GM12878 (cell line): ENCODE data around the gene TLCD3B. TPM values are rescaled to one million over a fixed set of nuclear protein-coding genes. Genes with fewer than 3 reads are reported as not detected.

Experiments
- ATAC-seq: fragments of 200-7000 bp; cut with Tn5 transposase; 3 replicates; pipeline ENCODE4 v1.9.1; 2020; ENCODE audit warnings: mild to moderate bottlenecking, moderate library complexity
- BruUV-seq: library from RNA; stranded (reverse); fragments of 400-500 nt; replicated peaks from 2 replicates; lab custom pipeline; 2021; lab: Mats Ljungman, UMichigan
- CTCF ChIA-PET: fragments of 300-600 bp; sonication (Branson Sonifier 250); formaldehyde crosslinking; extraction: SDS; loops from one replicate; lab custom pipeline; 2021; ENCODE audit warnings: inconsistent platforms; lab: Yijun Ruan, JAX
- POLR2A ChIA-PET: fragments of 350-600 bp; formaldehyde crosslinking; extraction: SDS; loops from one replicate; lab custom pipeline; 2021; ENCODE audit warnings: inconsistent platforms; lab: Charles Lee
- RAD21 ChIA-PET: fragments of 300-600 bp; sonication (Branson Sonifier 250); formaldehyde crosslinking; loops from one replicate; lab custom pipeline; 2023; ENCODE audit warnings: antibody characterized with exemption; ENCODE audit not compliant: unreplicated experiment; lab: Charles Lee
- SMC1A ChIA-PET: fragments of 300-600 bp; sonication (Branson Sonifier 250); formaldehyde crosslinking; loops from one replicate; lab custom pipeline; 2023; ENCODE audit not compliant: unreplicated experiment, uncharacterized antibody; lab: Charles Lee
- DNase-seq: peaks from one replicate; pipeline ENCODE4 v3.0.0-alpha.2; 2011; ENCODE audit warnings: low read depth, low spot score
- FAIRE-seq: peaks from 3 replicates; lab custom pipeline; 2011; peaks lifted over from hg19 to GRCh38; lab: Jason Lieb, UNC
- H2AFZ ChIP-seq: 2 replicates; pipeline ENCODE4 v1.6.0; 2011; ENCODE audit warnings: low read depth, low read length, control low read depth; ENCODE audit not compliant: control insufficient read depth
- H3K27ac ChIP-seq: 2 replicates; pipeline ENCODE4 v1.5.1; 2011; ENCODE audit warnings: control low read depth; ENCODE audit not compliant: control insufficient read depth, insufficient read depth
- H3K27me3 ChIP-seq, 2 experiments: replicated peaks in 1 of 2; 2 replicates each; pipeline versions ENCODE4 v1.6.0 to v1.6.1; 2011; ENCODE audit warnings: low read length in 1 of 2; ENCODE audit not compliant: control insufficient read depth in 2 of 2, insufficient read depth in 2 of 2
- H3K36me3 ChIP-seq, 2 experiments: 2 replicates each; pipeline ENCODE4 v1.5.1; 2011; ENCODE audit warnings: low read length in 1 of 2; ENCODE audit not compliant: control insufficient read depth in 2 of 2, insufficient read depth in 2 of 2
- H3K4me1 ChIP-seq: 2 replicates; pipeline ENCODE4 v1.6.1; 2011; ENCODE audit warnings: mild to moderate bottlenecking, low read length, moderate library complexity, mixed read lengths; ENCODE audit not compliant: control insufficient read depth, insufficient read depth
- H3K4me2 ChIP-seq: 2 replicates; pipeline ENCODE4 v1.6.0; 2011; ENCODE audit warnings: control low read depth; ENCODE audit not compliant: control insufficient read depth, insufficient read depth
- H3K4me3 ChIP-seq: fragments of 200-600 bp; sonication (generic); 2 replicates; pipeline ENCODE4 v1.5.1; 2016
- H3K79me2 ChIP-seq: 2 replicates; pipeline ENCODE4 v1.6.0; 2011; ENCODE audit warnings: low read length; ENCODE audit not compliant: control insufficient read depth, insufficient read depth
- H3K9ac ChIP-seq: 2 replicates; pipeline ENCODE4 v1.8.0; 2011; ENCODE audit warnings: low read length, control low read depth, mixed read lengths; ENCODE audit not compliant: control insufficient read depth, insufficient read depth
- H3K9me3 ChIP-seq: replicated peaks from 3 replicates; pipeline ENCODE4 v1.5.1; 2011; ENCODE audit warnings: mild to moderate bottlenecking, low read length; ENCODE audit not compliant: control insufficient read depth, insufficient read depth
- H4K20me1 ChIP-seq: 2 replicates; pipeline ENCODE4 v1.6.0; 2011; ENCODE audit not compliant: control insufficient read depth, insufficient read depth
- CBX3 ChIP-seq: fragments of 200-600 bp; sonication (generic); IDR thresholded peaks from 2 replicates; pipeline ENCODE4 v1.6.1; 2016; ENCODE audit warnings: low read depth, borderline replicate concordance
- CEBPB ChIP-seq, 2 experiments: fragments of 150-350 bp in 1 of 2; IDR thresholded peaks; 2 replicates each; pipeline ENCODE4 v1.6.1; 2012 to 2014; ENCODE audit warnings: low read depth in 2 of 2, low read length in 2 of 2, borderline replicate concordance in 1 of 2, inconsistent platforms in 1 of 2
- FOXK2 ChIP-seq: fragments of 450-650 bp; IDR thresholded peaks from 2 replicates; pipeline ENCODE4 v1.6.1; 2017; ENCODE audit warnings: mild to moderate bottlenecking, moderate library complexity
- KAT2A ChIP-seq: conservative IDR thresholded peaks from 2 replicates; pipeline ENCODE4 v1.6.1; 2011; ENCODE audit warnings: low read depth, low read length; ENCODE audit not compliant: control insufficient read depth
- KLF5 ChIP-seq: fragments of 450-650 bp; IDR thresholded peaks from 2 replicates; pipeline ENCODE4 v1.6.1; 2014; ENCODE audit warnings: mild to moderate bottlenecking; ENCODE audit not compliant: partially characterized antibody
- MTA3 ChIP-seq: IDR thresholded peaks from 2 replicates; pipeline ENCODE4 v1.6.1; 2012; ENCODE audit warnings: low read length, inconsistent platforms, borderline replicate concordance
- MYC ChIP-seq: IDR thresholded peaks from 2 replicates; pipeline ENCODE4 v1.6.1; 2011; ENCODE audit warnings: mild to moderate bottlenecking, low read length, moderate library complexity, inconsistent platforms; ENCODE audit not compliant: insufficient read depth, insufficient replicate concordance, insufficient read length, severe bottlenecking
- NFYA ChIP-seq: IDR thresholded peaks from 2 replicates; pipeline ENCODE4 v1.6.1; 2011; ENCODE audit warnings: low read depth, mild to moderate bottlenecking, low read length, improper control_type of control experiment, borderline replicate concordance
- NFYB ChIP-seq: IDR thresholded peaks from 2 replicates; pipeline ENCODE4 v1.6.1; 2011; ENCODE audit warnings: low read depth, mild to moderate bottlenecking, low read length, improper control_type of control experiment, moderate library complexity; ENCODE audit not compliant: insufficient read depth
- PAX5 ChIP-seq: IDR thresholded peaks from 2 replicates; pipeline ENCODE4 v1.6.1; 2011; ENCODE audit warnings: low read depth, low read length, borderline replicate concordance
- POLR2AphosphoS5 ChIP-seq: IDR thresholded peaks from 2 replicates; pipeline ENCODE4 v1.6.1; 2011; ENCODE audit warnings: mild to moderate bottlenecking, low read length, inconsistent platforms
- RFX5 ChIP-seq: IDR thresholded peaks from 2 replicates; pipeline ENCODE4 v1.6.1; 2011; ENCODE audit warnings: low read depth, low read length, improper control_type of control experiment
- SMARCA5 ChIP-seq: fragments of 450-650 bp; IDR thresholded peaks from 2 replicates; pipeline ENCODE4 v1.6.1; 2017; ENCODE audit warnings: mild to moderate bottlenecking
- SMC3 ChIP-seq: IDR thresholded peaks from 2 replicates; pipeline ENCODE4 v1.6.1; 2011; ENCODE audit warnings: low read length, improper control_type of control experiment, borderline replicate concordance
- SP1 ChIP-seq: IDR thresholded peaks from one replicate; pipeline ENCODE4 v1.6.1; 2011; ENCODE audit warnings: low read depth, low read length
- STAT3 ChIP-seq: IDR thresholded peaks from 2 replicates; pipeline ENCODE4 v1.6.1; 2011; ENCODE audit warnings: low read depth, low read length, improper control_type of control experiment
- TCF3 ChIP-seq: IDR thresholded peaks from 2 replicates; pipeline ENCODE4 v1.6.1; 2012; ENCODE audit warnings: low read depth, mild to moderate bottlenecking, low read length, borderline replicate concordance; ENCODE audit not compliant: insufficient read depth
- ZNF384 ChIP-seq: IDR thresholded peaks from 2 replicates; pipeline ENCODE4 v1.6.1; 2012; ENCODE audit warnings: low read depth, mild to moderate bottlenecking, low read length, improper control_type of control experiment, borderline replicate concordance
- WGBS: methylation state at CpG from one replicate; pipeline ENCODE4 v1.1.6; 2016; ENCODE audit warnings: low lambda C conversion rate; ENCODE audit not compliant: insufficient replicate concordance, insufficient coverage; ENCODE audit errors: missing lambda C conversion rate; 5-methylcytosine and 5-hydroxymethylcytosine counted together
- in situ Hi-C: fragments of 300-500 bp; cut with MboI; formaldehyde crosslinking; loops from 9 replicates; pipeline ENCODE4 v1.14.3; 2018; ENCODE audit warnings: mixed read lengths
- intact Hi-C: fragments of 100-400 bp; cut with micrococcal nuclease; formaldehyde crosslinking; loops from one replicate; pipeline ENCODE4 v1.14.2; 2022; ENCODE audit not compliant: unreplicated experiment
- polyA plus RNA-seq, 11 experiments: library from polyadenylated mRNA; depleted of rRNA in 4 of 11; unstranded in 6 of 11; stranded (reverse) in 5 of 11; fragments of >200 nt; fragmentation: Nextera tagmentation in 4 of 11; fragmentation: Illumina TruSeq in 1 of 11; extraction: Ambion mirVana in 4 of 11; extraction: Trizol in 1 of 11; gene quantifications; 1 replicate in 1 of 11; 2 replicates in 10 of 11; pipeline versions ENCODE4 v1.2.1 to v1.2.3, GENCODE V29; 2011 to 2016; ENCODE audit warnings: inconsistent platforms in 2 of 11, missing spikeins in 2 of 11, low read depth in 1 of 11
- total RNA-seq, 4 experiments: library from RNA; depleted of rRNA in 3 of 4; stranded (reverse); fragments of >200 nt in 3 of 4; fragmentation: Illumina TruSeq in 1 of 4; extraction: Trizol in 1 of 4; gene quantifications; 2 replicates each; pipeline versions ENCODE4 v1.2.1 to v1.2.3, GENCODE V29; 2013 to 2021
- TF ChIP-seq, protein P1 (sequence below): fragments of 450-650 bp; IDR thresholded peaks from 2 replicates; pipeline ENCODE4 v1.6.1; 2017; ENCODE audit warnings: mild to moderate bottlenecking, low read depth, inconsistent platforms; ENCODE audit not compliant: poor library complexity, severe bottlenecking
- TF ChIP-seq, protein P2 (sequence below): IDR thresholded peaks from 2 replicates; pipeline ENCODE4 v1.6.1; 2011; ENCODE audit warnings: low read depth, low read length, improper control_type of control experiment, borderline replicate concordance

The TLCD3B gene
- total and polyA plus RNA-seq, 10 of the 15 experiments (the other 5 are each of a cell fraction or from before 2014, with no cell fraction given) = 0.05 to 0.51 (median 0.18) TPM; not detected in 4

DNA sequence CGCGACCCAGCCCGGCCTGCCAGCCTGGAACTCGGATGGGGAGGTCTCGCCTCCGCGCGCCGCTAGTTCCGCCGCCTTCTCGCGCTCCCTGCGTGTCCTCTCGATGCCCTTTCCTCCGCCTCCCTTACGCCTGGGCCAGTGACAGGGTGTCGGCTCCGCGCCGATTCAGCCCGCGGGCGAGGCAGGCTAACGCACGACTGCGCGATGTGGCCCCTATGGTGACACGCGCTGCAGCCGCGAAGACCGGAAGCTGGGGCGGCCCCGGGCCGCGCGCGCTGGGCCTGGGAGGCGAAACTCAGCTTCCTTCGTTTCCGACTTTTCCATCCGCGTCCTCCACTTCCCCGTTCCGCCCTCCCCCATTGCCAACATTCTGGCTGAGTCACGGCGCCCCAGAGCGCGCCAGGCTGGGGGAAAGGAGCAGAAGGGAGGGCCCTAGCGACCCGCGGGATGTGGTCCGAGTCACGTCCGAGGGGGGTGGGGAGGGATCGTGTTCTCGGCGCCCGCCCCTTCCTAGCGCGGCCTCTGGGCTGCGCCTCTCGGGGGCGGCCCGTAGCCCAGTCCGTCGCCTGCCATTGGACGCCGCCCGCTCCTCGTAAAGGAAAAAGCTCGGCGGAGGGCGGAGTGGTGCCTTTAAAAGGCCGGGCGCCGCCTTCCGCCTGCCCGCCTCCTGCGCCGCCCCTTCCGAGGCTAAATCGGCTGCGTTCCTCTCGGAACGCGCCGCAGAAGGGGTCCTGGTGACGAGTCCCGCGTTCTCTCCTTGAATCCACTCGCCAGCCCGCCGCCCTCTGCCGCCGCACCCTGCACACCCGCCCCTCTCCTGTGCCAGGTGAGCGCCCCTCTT, 34.3 kb upstream of the TLCD3B start, which contains the start of gene ALDOA:
Gene ALDOA, plus strand, starts transcription at position 659 of the 841 bp plus-strand sequence. CDS start 1,138 bp downstream, outside the sequence.
- H3K4me1 ChIP-seq = peaks cover 30% of the 10 kb centered on the region
- ChIA-PET RAD21 (interaction anchor here (0.7 to 3.7 kb wide), 11 partner anchors 9 to 564 kb away, joined by 3 to 42 read pairs (median 3); partner anchors contain the start of genes CORO1A, DCTPP1, TAOK2 and TBX6), POLR2A (interaction anchor here (0.5 to 4.3 kb wide), 17 partner anchors 10 to 585 kb away, joined by 3 to 21 read pairs (median 5); partner anchors contain the start of genes KIF22, PPP4C, SEPTIN1 and TAOK2), CTCF (interaction anchor here (0.5 to 8.5 kb wide), 6 partner anchors 11 to 1143 kb away, joined by 3 to 77 read pairs (median 9); partner anchors contain the start of genes PPP4C, TBX6 and YPEL3), SMC1A (interaction anchor here (0.7 to 1.2 kb wide), 4 partner anchors 10 to 141 kb away, joined by 3 to 5 read pairs (median 4); no protein-coding TSS in a partner anchor)
- peak within 1 kb of the TSS; percentile 95 for H3K4me2 ChIP-seq
- peak; percentile 86 for DNase-seq
- no peaks in the 10 kb centered on the region for H3K27me3 ChIP-seq
- peak within 1 kb of the TSS; percentile 93 for H3K9ac ChIP-seq
- in situ Hi-C loops = no loop called here
- ATAC-seq = peak; percentile 89
- peak within 1 kb of the TSS; percentile 94 for H3K4me3 ChIP-seq
- peaks cover 29 to 32% of the 10 kb centered on the region in 2 experiments for H3K36me3 ChIP-seq
- under 1% methylated on average over 91 of the region's 99 CpGs for WGBS
- no peaks in the 10 kb centered on the region for H3K9me3 ChIP-seq
- TSS peak; percentile 94 for BruUV-seq
- peaks cover 67% of the 10 kb centered on the region for H3K79me2 ChIP-seq
- H2AFZ ChIP-seq = peak within 1 kb of the TSS; percentile 77
- peaks cover 24% of the 10 kb centered on the region for H4K20me1 ChIP-seq
- peak; percentile 78 for FAIRE-seq
- peak within 1 kb of the TSS; percentile 94 for H3K27ac ChIP-seq
- intact Hi-C loops = no loop called here
- TF ChIP-seq FOXK2 = no peak
- TF ChIP-seq SP1 = peak; percentile 63
- TF ChIP-seq, protein P1, sequence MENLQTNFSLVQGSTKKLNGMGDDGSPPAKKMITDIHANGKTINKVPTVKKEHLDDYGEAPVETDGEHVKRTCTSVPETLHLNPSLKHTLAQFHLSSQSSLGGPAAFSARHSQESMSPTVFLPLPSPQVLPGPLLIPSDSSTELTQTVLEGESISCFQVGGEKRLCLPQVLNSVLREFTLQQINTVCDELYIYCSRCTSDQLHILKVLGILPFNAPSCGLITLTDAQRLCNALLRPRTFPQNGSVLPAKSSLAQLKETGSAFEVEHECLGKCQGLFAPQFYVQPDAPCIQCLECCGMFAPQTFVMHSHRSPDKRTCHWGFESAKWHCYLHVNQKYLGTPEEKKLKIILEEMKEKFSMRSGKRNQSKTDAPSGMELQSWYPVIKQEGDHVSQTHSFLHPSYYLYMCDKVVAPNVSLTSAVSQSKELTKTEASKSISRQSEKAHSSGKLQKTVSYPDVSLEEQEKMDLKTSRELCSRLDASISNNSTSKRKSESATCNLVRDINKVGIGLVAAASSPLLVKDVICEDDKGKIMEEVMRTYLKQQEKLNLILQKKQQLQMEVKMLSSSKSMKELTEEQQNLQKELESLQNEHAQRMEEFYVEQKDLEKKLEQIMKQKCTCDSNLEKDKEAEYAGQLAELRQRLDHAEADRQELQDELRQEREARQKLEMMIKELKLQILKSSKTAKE = no peak
- TF ChIP-seq POLR2AphosphoS5 = peak; percentile 95
- TF ChIP-seq SMARCA5 = peak; percentile 78
- TF ChIP-seq PAX5 = peak; percentile 57; the same call in 1 of the 2 replicates
- no peak for TF ChIP-seq CEBPB (IDR thresholded peaks at IDR 0.05; ENCODE audit: borderline replicate concordance in 1 of 2, low read depth in 2 of 2, low read length in 2 of 2)
- 0 out of 2 replicates have a peak, but pooled peaks have one; percentile 43 for TF ChIP-seq RFX5
- TF ChIP-seq MYC = peak; percentile 82
- TF ChIP-seq KLF5 = peak; percentile 71
- no peak for TF ChIP-seq NFYA
- TF ChIP-seq, protein P2, sequence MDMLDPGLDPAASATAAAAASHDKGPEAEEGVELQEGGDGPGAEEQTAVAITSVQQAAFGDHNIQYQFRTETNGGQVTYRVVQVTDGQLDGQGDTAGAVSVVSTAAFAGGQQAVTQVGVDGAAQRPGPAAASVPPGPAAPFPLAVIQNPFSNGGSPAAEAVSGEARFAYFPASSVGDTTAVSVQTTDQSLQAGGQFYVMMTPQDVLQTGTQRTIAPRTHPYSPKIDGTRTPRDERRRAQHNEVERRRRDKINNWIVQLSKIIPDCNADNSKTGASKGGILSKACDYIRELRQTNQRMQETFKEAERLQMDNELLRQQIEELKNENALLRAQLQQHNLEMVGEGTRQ = no peak
- TF ChIP-seq NFYB = peak; percentile 80; the same call in 1 of the 2 replicates
- TF ChIP-seq CBX3 = no peak
- TF ChIP-seq TCF3 = peak; percentile 71
- no peak for TF ChIP-seq SMC3
- no peak for TF ChIP-seq MTA3
- TF ChIP-seq KAT2A = no peak
- no peak for TF ChIP-seq ZNF384
- TF ChIP-seq STAT3 = no peak
